Body of pancreas (tissue), 4 donors: ENCODE data around the gene IFITM1. TPM values are rescaled to one million over a fixed set of nuclear protein-coding genes. Genes with fewer than 3 reads are reported as not detected.
"Not testable (repeated sequence)": the region's sequence is repeated elsewhere in the genome, so short reads cannot be mapped to it uniquely, and the experiment has no call there.

Experiments used
- ATAC-seq: fragments of 150-250 bp; one replicate; pipeline ENCODE4 v1.9.1; 2016
- DNase-seq, 4 donors: peaks; one replicate each; pipeline ENCODE4 v3.0.0-alpha.2; 2019
- H3K27ac ChIP-seq, 4 donors: fragments of 200-600 bp; sonication (generic); 1 replicate in 3 of 4; 2 replicates in 1 of 4; pipeline versions ENCODE4 v1.5.1 to v1.6.1; 2016 to 2019; ENCODE audit warnings: mild to moderate bottlenecking in 1 of 4, mixed read lengths in 1 of 4, moderate library complexity in 1 of 4
- H3K27me3 ChIP-seq, 2 donors: fragments of 200-600 bp; sonication (generic); one replicate each; pipeline ENCODE4 v1.6.0; 2016; ENCODE audit warnings: mild to moderate bottlenecking in 1 of 2
- H3K36me3 ChIP-seq, 2 donors: fragments of 200-600 bp; sonication (generic); replicated peaks in 1 of 2; 2 replicates each; pipeline ENCODE4 v1.5.1; 2016; ENCODE audit warnings: low read depth in 2 of 2; ENCODE audit not compliant: insufficient read depth in 1 of 2
- H3K4me1 ChIP-seq: fragments of 200-600 bp; sonication (generic); one replicate; pipeline ENCODE4 v1.6.0; 2016
- H3K4me3 ChIP-seq, 2 donors: fragments of 200-600 bp; sonication (generic); 1 replicate in 1 of 2; 2 replicates in 1 of 2; pipeline ENCODE4 v1.5.1; 2016 to 2019
- H3K9me3 ChIP-seq, 3 donors: fragments of 200-600 bp; sonication (generic); 1 replicate in 2 of 3; 2 replicates in 1 of 3; pipeline ENCODE4 v1.5.1; 2016
- POLR2A ChIP-seq, 3 donors: fragments of 450-650 bp; IDR thresholded peaks; one replicate each; pipeline ENCODE4 v1.6.1; 2016; ENCODE audit warnings: antibody characterized with exemption in 3 of 3, mild to moderate bottlenecking in 2 of 3
- WGBS, 2 donors: methylation state at CpG; one replicate each; pipeline ENCODE4 v1.1.5; 2017; 5-methylcytosine and 5-hydroxymethylcytosine counted together
- intact Hi-C: fragments of 100-400 bp; cut with DNase I; formaldehyde crosslinking; loops from one replicate; pipeline ENCODE4 v1.15.1; 2023
- total RNA-seq, 2 donors: library from RNA; depleted of rRNA; stranded (reverse); fragments of >200 nt; gene quantifications; one replicate each; pipeline ENCODE4 v1.1.0, GENCODE V29; 2016
- TF ChIP-seq, protein P1 (sequence below), 7 experiments: fragments of 450-650 bp in 4 of 7; fragments of 200-600 bp in 3 of 7; sonication (generic) in 3 of 7; IDR thresholded peaks; one replicate each; pipeline ENCODE4 v1.5.1; 2016 to 2019; ENCODE audit warnings: antibody characterized with exemption in 7 of 7

Gene IFITM1
- total RNA-seq, 2 donors from 2014 or later, result 31.0 to 39.7 TPM

DNA sequence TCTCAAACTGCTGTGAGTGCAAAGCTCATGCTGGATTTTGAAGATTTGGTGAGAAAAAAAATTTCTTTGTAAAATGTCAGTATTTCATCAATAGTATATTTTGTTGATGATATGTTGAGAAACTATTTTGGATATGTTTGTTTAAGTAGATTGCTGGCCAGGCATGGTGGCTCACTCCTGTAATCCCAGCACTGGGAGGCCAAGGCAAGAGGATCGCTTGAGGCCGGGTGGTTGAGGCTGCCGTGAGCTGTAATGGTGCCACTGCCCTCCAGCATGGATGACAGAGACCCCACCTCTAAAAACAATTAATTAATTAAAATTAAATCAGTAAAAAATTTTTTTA is 13.7 kb downstream of the IFITM1 start:
- intact Hi-C loops, result no loop called here
- Histone ChIP-seq H3K27ac (peak overlapping the region in 3 of 4 donors; percentile 64 to 81 (median 75)), H3K4me1 (peaks cover 16% of the 10 kb centered on the region), H3K4me3 (no peak overlapping the region), H3K36me3 (no peaks in the 10 kb centered on the region), H3K27me3 (no peaks in the 10 kb centered on the region), H3K9me3 (no peaks in the 10 kb centered on the region)
- TF ChIP-seq POLR2A (IDR thresholded peaks at IDR 0.05), result no peak
- TF ChIP-seq, protein P1, sequence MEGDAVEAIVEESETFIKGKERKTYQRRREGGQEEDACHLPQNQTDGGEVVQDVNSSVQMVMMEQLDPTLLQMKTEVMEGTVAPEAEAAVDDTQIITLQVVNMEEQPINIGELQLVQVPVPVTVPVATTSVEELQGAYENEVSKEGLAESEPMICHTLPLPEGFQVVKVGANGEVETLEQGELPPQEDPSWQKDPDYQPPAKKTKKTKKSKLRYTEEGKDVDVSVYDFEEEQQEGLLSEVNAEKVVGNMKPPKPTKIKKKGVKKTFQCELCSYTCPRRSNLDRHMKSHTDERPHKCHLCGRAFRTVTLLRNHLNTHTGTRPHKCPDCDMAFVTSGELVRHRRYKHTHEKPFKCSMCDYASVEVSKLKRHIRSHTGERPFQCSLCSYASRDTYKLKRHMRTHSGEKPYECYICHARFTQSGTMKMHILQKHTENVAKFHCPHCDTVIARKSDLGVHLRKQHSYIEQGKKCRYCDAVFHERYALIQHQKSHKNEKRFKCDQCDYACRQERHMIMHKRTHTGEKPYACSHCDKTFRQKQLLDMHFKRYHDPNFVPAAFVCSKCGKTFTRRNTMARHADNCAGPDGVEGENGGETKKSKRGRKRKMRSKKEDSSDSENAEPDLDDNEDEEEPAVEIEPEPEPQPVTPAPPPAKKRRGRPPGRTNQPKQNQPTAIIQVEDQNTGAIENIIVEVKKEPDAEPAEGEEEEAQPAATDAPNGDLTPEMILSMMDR (IDR thresholded peaks at IDR 0.05), result no peak
- DNase-seq, result no peak
- WGBS, 2 donors, result 92 to 95% methylated on average over 3 of the region's 3 CpGs
- no peak for ATAC-seq

DNA sequence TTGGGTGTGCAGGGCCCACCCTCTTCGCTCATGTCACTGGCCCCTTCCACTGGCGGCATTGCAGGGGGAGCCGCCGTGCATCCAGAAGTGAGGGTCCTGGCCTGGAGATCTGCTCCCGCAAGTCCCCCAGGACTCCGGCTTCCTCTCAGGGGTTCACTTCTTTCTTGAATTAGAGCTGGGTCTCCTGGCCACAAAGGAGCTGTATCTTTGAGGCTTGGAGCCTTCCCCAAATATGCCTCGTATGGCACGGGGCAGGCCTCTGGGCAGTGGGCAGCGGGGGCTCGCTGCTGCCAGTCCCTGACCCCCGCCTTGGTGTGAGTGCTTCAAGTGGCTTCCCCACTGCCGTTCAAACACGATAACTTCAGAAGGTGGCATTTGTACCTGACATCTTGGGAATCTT is 14.2 kb downstream of the IFITM1 start:
- H3K4me3 ChIP-seq, result no peak overlapping the region
- no peaks in the 10 kb centered on the region for H3K27me3 ChIP-seq
- intact Hi-C loops, result no loop called here
- TF ChIP-seq, protein P1 (IDR thresholded peaks at IDR 0.05), result no peak
- TF ChIP-seq POLR2A (IDR thresholded peaks at IDR 0.05), result no peak
- H3K27ac ChIP-seq, result no peak overlapping the region
- H3K9me3 ChIP-seq, result no peaks in the 10 kb centered on the region
- H3K4me1 ChIP-seq, result peaks cover 16% of the 10 kb centered on the region
- 90 to 94% methylated on average over 11 to 13 of the region's 13 CpGs for WGBS, 2 donors
- H3K36me3 ChIP-seq, result no peaks in the 10 kb centered on the region
- ATAC-seq (no peak), DNase-seq (no peak)

DNA sequence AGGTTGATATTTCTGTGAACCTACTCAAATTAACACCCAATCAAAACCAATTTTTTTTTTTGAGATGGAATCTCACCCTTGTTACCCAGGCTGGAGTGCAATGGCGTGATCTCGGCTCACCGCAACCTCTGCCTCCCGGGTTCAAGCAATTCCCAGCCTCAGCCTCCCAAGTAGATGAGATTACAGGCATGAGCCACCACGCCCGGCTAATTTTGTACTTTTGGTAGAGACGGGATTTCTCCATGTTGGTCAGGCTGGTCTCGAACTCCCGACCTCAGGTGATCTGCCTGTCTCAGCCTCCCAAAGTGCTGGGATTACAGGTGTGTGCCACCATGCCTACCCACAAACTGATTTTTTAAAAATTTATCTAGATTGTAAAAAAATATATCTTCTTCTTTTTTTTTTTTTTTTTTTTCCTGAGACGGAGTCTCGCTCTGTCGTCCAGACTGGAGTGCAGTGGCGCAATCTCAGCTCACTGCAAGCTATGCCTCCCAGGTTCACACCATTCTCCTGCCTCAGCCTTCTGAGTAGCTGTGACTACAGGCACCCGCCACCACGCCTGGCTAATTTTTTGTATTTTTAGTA is 14.8 kb downstream of the IFITM1 start:
- peaks cover 16% of the 10 kb centered on the region for H3K4me1 ChIP-seq
- H3K36me3 ChIP-seq, H3K27me3 ChIP-seq, intact Hi-C loops, H3K27ac ChIP-seq, DNase-seq, H3K4me3 ChIP-seq, H3K9me3 ChIP-seq, ATAC-seq: not testable (repeated sequence)
- WGBS, 2 donors, result 85 to 89% methylated on average over 15 of the region's 15 CpGs

DNA sequence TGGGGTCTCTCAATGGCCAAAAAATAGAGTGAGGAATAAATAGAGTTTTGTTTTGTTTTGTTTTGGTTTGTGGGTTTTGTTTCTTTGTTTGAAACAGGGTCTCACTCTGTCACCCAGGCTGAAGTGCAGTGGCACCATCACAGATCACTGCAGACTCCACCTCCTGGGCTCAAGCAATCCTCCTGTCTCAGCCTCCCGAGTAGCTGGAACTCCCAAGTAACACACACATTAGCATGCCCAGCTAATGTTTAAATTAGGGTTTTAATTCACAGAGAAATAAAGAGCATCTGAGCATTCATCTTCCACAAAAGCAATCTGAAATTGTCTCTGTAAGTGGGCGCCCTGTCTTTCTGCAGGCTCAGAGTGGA is 16.0 kb downstream of the IFITM1 start:
- no peak for DNase-seq
- TF ChIP-seq POLR2A (IDR thresholded peaks at IDR 0.05), result no peak
- TF ChIP-seq, protein P1 (IDR thresholded peaks at IDR 0.05), result no peak

DNA sequence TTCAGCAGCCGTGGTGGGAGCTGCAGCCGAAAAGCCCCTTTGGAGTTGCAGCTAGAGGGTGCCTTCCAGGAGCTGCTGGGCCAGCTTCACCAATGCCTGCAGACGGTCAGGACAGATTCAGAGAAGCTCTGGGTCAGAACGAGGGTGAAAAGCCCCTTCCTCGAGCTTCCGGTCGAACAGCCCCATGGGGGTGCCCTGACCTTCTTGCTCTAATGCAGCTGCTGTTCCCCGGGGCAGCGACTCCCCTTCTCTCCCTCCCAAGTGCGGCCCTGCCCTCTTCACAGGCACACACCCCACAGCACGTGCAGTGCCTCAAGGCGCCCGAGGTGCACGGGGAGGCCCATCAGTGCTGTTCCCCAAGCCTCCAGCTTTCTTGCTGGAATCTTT is 16.5 kb downstream of the IFITM1 start:
- DNase-seq (no peak), ATAC-seq (no peak)
- Histone ChIP-seq H3K4me1 (peaks cover 16% of the 10 kb centered on the region), H3K27ac (no peak overlapping the region), H3K36me3 (no peaks in the 10 kb centered on the region), H3K9me3 (no peaks in the 10 kb centered on the region), H3K4me3 (no peak overlapping the region), H3K27me3 (no peaks in the 10 kb centered on the region)
- intact Hi-C loops, result no loop called here
- TF ChIP-seq, protein P1 (IDR thresholded peaks at IDR 0.05), result no peak
- no peak for TF ChIP-seq POLR2A (IDR thresholded peaks at IDR 0.05)
- WGBS, 2 donors, result 61 to 67% methylated on average over 12 to 14 of the region's 14 CpGs

More for the DNA sequence above, 16.0 kb downstream of the IFITM1 start:
- no peak overlapping the region for H3K27ac ChIP-seq
- no peaks in the 10 kb centered on the region for H3K36me3 ChIP-seq
- intact Hi-C loops, result no loop called here
- no peak overlapping the region for H3K4me3 ChIP-seq
- H3K4me1 ChIP-seq, result peaks cover 16% of the 10 kb centered on the region
- H3K9me3 ChIP-seq, result no peaks in the 10 kb centered on the region
- WGBS, 2 donors, result 81 to 100% methylated on average over 2 of the region's 2 CpGs
- no peaks in the 10 kb centered on the region for H3K27me3 ChIP-seq
- ATAC-seq, result no peak
